Endothelial cell (in vitro differentiated cells): ENCODE measurements around the gene ZNF789. TPM values are rescaled to one million over a fixed set of nuclear protein-coding genes. Genes with fewer than 3 reads are reported as not detected.
"Not testable (repeated sequence)": the region's sequence is repeated elsewhere in the genome, so short reads cannot be mapped to it uniquely, and the experiment has no call there.

ENCODE experiments used
- DNase-seq: peaks from one replicate; pipeline ENCODE4 v3.0.0; 2021; ENCODE audit warnings: low spot score
- H3K27ac Mint-ChIP-seq: one replicate; pipeline ENCODE4 v1.8.0; 2021; ENCODE audit warnings: mixed read lengths, inconsistent platforms; ENCODE audit not compliant: unreplicated experiment
- H3K27me3 Mint-ChIP-seq: one replicate; pipeline ENCODE4 v1.8.0; 2021; ENCODE audit warnings: mild to moderate bottlenecking, moderate library complexity, mixed read lengths, inconsistent platforms; ENCODE audit not compliant: unreplicated experiment
- H3K36me3 Mint-ChIP-seq: one replicate; pipeline ENCODE4 v1.8.0; 2021; ENCODE audit warnings: mild to moderate bottlenecking, low read depth, mixed read lengths, inconsistent platforms; ENCODE audit not compliant: unreplicated experiment
- H3K4me1 Mint-ChIP-seq: one replicate; pipeline ENCODE4 v1.8.0; 2021; ENCODE audit warnings: mild to moderate bottlenecking, mixed read lengths, inconsistent platforms; ENCODE audit not compliant: unreplicated experiment
- H3K4me3 Mint-ChIP-seq: one replicate; pipeline ENCODE4 v1.8.0; 2021; ENCODE audit warnings: mild to moderate bottlenecking, mixed read lengths, inconsistent platforms; ENCODE audit not compliant: unreplicated experiment
- H3K9me3 Mint-ChIP-seq: one replicate; pipeline ENCODE4 v1.8.0; 2021; ENCODE audit warnings: mixed read lengths, inconsistent platforms; ENCODE audit not compliant: unreplicated experiment
- CTCF ChIP-seq: fragments of 200-600 bp; sonication (generic); IDR thresholded peaks from one replicate; pipeline ENCODE4 v1.5.0; 2021; ENCODE audit warnings: antibody characterized with exemption; ENCODE audit not compliant: unreplicated experiment
- total RNA-seq: library from RNA; stranded (reverse); fragmentation: NEBNext Ultra II Directional; extraction: Animal tissue kit (Norgen Biotek cat#: 25700); gene quantifications from one replicate; pipeline ENCODE4 v1.2.1, GENCODE V29; 2021; ENCODE audit not compliant: unreplicated experiment

Gene ZNF789
- total RNA-seq, 1 donor from 2014 or later: 17.1 TPM

GRCh38 chr7:99500637-99501009 lies 27.9 kb downstream of the ZNF789 start:
- Mint-ChIP-seq H3K27ac (peak overlapping the region; percentile 100), H3K9me3 (no peaks in the 10 kb centered on the region), H3K27me3 (peaks cover 17% of the 10 kb centered on the region), H3K4me3 (peak overlapping the region; percentile 100), H3K36me3 (peaks cover 19% of the 10 kb centered on the region), H3K4me1 (peaks cover 36% of the 10 kb centered on the region)
- DNase-seq: no peak
- TF ChIP-seq CTCF: no peak

- Mint-ChIP-seq H3K4me1 (peaks cover 40% of the 10 kb centered on the region), H3K27me3 (peaks cover 17% of the 10 kb centered on the region), H3K4me3 (peak overlapping the region; percentile 52), H3K36me3 (peaks cover 19% of the 10 kb centered on the region)
- H3K9me3 Mint-ChIP-seq, H3K27ac Mint-ChIP-seq, DNase-seq: not testable (repeated sequence)
Observed at GRCh38 chr7:99501236-99501635, 28.5 kb downstream of the ZNF789 start.

GRCh38 chr7:99504281-99504602 lies 31.6 kb downstream of the ZNF789 start:
- Mint-ChIP-seq H3K27me3 (peaks cover 12% of the 10 kb centered on the region), H3K4me3 (peak overlapping the region; percentile 98), H3K4me1 (peaks cover 35% of the 10 kb centered on the region), H3K27ac (peak overlapping the region; percentile 97), H3K36me3 (peaks cover 12% of the 10 kb centered on the region), H3K9me3 (no peaks in the 10 kb centered on the region)
- peak; percentile 98 for DNase-seq
- TF ChIP-seq CTCF: no peak

GRCh38 chr7:99504603-99505323 lies 32.1 kb downstream of the ZNF789 start, which contains the start of gene ZKSCAN5:
ZKSCAN5 (plus strand) TSS chr7:99504662; CDS start chr7:99506045, 1,383 bp downstream.
- Mint-ChIP-seq H3K4me1 (peaks cover 31% of the 10 kb centered on the region), H3K4me3 (peak within 1 kb of the TSS; percentile 98), H3K27me3 (peaks cover 11% of the 10 kb centered on the region), H3K36me3 (peaks cover 12% of the 10 kb centered on the region), H3K9me3 (no peaks in the 10 kb centered on the region), H3K27ac (peak within 1 kb of the TSS; percentile 97)
- peak; percentile 97 for DNase-seq
- no peak for TF ChIP-seq CTCF

GRCh38 chr7:99505324-99505662 lies 32.6 kb downstream of the ZNF789 start:
- H3K4me3 Mint-ChIP-seq: peak overlapping the region; percentile 98
- peaks cover 26% of the 10 kb centered on the region for H3K4me1 Mint-ChIP-seq

More at GRCh38 chr7:99505324-99505662, 32.6 kb downstream of the ZNF789 start:
- H3K27me3 Mint-ChIP-seq: peaks cover 8% of the 10 kb centered on the region
- peak overlapping the region; percentile 97 for H3K27ac Mint-ChIP-seq
- no peak for DNase-seq
- H3K36me3 Mint-ChIP-seq: peaks cover 12% of the 10 kb centered on the region
- no peak for TF ChIP-seq CTCF
- H3K9me3 Mint-ChIP-seq: no peaks in the 10 kb centered on the region
